NT2/D1 (cell line): ENCODE data around the gene ELF4.

Source experiments
- DNase-seq: peaks from one replicate; pipeline ENCODE4 v3.0.0-alpha.2; 2011; ENCODE audit warnings: low read depth, low spot score
- H3K27me3 ChIP-seq: 2 replicates; pipeline ENCODE4 v1.6.0; 2011; ENCODE audit warnings: mild to moderate bottlenecking; ENCODE audit not compliant: insufficient read length, insufficient read depth
- H3K36me3 ChIP-seq: 2 replicates; pipeline ENCODE4 v1.6.1; 2011; ENCODE audit warnings: mild to moderate bottlenecking, low read length, mixed read lengths; ENCODE audit not compliant: insufficient read depth, insufficient read length
- H3K4me1 ChIP-seq: 2 replicates; pipeline ENCODE4 v1.5.1; 2011; ENCODE audit not compliant: insufficient read depth, insufficient read length
- H3K4me3 ChIP-seq: 2 replicates; pipeline ENCODE4 v1.5.1; 2011; ENCODE audit warnings: low read depth; ENCODE audit not compliant: insufficient read length
- H3K9ac ChIP-seq: 2 replicates; pipeline ENCODE4 v1.6.0; 2011; ENCODE audit warnings: low read depth; ENCODE audit not compliant: insufficient read length
- H3K9me3 ChIP-seq: 2 replicates; pipeline ENCODE4 v1.5.1; 2011; ENCODE audit warnings: mild to moderate bottlenecking, low read length; ENCODE audit not compliant: insufficient read depth
- SUZ12 ChIP-seq: IDR thresholded peaks from 2 replicates; pipeline ENCODE4 v1.6.1; 2011; ENCODE audit not compliant: insufficient read length, insufficient read depth; ENCODE audit errors: extremely low read depth
- YY1 ChIP-seq: IDR thresholded peaks from 2 replicates; pipeline ENCODE4 v1.6.1; 2011; ENCODE audit not compliant: insufficient read length, insufficient read depth
- ZNF274 ChIP-seq: IDR thresholded peaks from 2 replicates; pipeline ENCODE4 v1.6.1; 2011; ENCODE audit warnings: mild to moderate bottlenecking, low read depth, low read length

The ELF4 gene

DNA sequence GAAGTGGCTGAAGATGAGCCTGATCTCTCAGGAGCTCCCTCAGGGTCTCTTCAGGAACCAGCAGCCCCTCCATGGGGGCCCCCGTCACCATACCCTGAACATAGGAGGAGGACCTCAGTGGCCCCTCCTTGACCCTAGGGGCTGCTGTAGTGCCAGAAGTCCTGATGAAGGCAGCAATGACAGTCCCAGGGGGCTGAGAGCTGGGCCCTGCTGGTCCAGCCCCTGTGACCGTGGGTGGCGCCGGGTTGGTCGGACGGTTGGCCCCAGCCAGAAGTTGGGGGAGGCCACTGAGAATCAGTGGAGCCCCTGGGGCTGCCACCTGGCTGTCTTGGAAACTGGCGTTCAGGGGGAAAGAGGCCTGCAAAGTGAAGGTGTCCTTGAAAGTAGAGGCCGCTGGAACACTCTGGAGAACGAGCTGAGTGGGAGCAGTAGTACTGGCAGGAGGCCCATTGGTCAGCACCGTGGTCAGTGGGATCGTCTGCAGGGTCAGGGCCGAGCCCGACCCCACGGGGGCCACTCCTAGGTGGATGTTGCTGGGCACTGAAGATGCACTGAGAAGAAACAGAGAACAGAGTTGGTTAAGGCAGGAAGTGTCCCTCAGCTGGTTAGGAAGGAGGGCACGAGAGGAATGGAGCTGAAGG is 43.2 kb downstream of the ELF4 start:
- no peak overlapping the region for H3K4me3 ChIP-seq
- no peaks in the 10 kb centered on the region for H3K4me1 ChIP-seq
- no peaks in the 10 kb centered on the region for H3K27me3 ChIP-seq
- no peaks in the 10 kb centered on the region for H3K9me3 ChIP-seq
- no peak overlapping the region for H3K9ac ChIP-seq
- DNase-seq: no peak
- H3K36me3 ChIP-seq: peaks cover 41% of the 10 kb centered on the region
- no peak for TF ChIP-seq YY1
- no peak for TF ChIP-seq ZNF274
- no peak for TF ChIP-seq SUZ12

DNA sequence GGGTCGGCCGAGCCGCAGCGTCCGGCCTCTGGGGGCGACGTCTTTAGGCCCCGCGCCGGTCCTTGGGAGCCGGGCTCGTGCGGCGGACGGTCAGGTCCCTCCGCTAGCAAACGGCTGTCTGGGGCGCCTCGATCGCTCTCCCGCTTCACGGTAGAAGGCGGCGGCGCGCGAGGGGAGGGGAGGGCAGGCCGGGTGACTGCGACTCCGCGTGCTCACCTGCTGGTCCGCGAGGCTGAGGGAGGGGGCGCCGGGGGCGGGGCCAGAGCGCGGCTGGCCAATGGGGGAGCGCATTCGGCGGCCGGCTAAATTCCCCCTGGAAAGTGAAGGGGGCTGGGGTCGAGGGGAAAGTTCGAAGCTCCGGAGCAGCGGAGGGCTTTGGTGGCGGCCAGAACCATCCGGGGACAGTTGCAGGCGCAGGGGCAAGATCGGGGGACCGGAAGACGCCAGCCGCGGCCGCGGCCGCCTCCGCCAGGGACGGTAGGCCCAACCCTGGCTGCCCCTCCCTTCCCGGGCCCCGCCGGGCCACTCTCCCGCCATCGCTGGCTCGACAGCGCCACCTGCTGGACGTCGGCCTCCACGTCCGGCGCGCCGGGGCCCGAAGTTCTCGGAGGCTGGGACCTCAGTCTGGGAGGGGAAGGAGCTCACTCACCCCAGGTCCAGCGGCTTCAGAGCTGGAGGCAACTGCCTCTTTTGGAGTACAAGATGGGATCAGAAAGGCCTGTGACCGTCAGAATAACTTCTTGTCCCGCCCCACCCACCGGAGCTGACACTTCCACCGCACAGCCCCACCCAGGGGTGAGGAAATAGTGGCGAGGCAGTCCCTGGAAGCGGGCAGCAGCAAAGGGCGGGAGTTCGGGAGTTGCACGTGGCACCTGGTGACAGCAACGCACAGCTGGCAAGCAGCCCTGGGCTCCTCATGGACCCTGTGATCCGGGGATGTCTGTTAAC is 49.9 kb downstream of the ELF4 start:
- DNase-seq: no peak
- H3K4me1 ChIP-seq: no peaks in the 10 kb centered on the region
- TF ChIP-seq SUZ12 (no peak), YY1 (no peak), ZNF274 (no peak)
- H3K9me3 ChIP-seq: no peaks in the 10 kb centered on the region
- no peak overlapping the region for H3K9ac ChIP-seq
- peaks cover 13% of the 10 kb centered on the region for H3K27me3 ChIP-seq
- peaks cover 5% of the 10 kb centered on the region for H3K36me3 ChIP-seq
- peak overlapping the region; percentile 21 for H3K4me3 ChIP-seq

DNA sequence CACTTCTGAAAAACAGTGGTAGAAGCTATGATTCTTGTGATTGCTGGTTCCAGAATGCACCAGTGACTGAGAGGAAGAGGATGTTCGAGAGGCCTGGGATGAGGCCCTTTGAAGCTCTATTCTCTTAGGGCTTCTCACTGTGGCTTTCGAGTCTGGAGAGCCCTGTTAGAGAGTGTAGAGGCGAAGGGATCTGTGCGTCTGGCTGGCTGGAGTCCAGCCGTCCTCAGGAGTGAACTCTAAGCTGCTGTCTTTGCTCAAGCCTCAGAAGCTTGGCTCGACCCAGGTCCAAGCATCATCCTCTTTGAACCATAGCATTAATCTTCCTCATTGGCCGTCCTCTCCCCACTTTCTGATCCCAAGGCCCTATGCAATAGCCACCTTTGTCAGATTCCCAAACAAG is 51.6 kb downstream of the ELF4 start:
- TF ChIP-seq YY1: no peak
- TF ChIP-seq ZNF274: no peak
- TF ChIP-seq SUZ12: no peak
- Histone ChIP-seq H3K27me3 (peaks cover 13% of the 10 kb centered on the region), H3K36me3 (no peaks in the 10 kb centered on the region), H3K4me1 (no peaks in the 10 kb centered on the region), H3K9ac (no peak overlapping the region), H3K9me3 (no peaks in the 10 kb centered on the region), H3K4me3 (no peak overlapping the region)
- DNase-seq: no peak

DNA sequence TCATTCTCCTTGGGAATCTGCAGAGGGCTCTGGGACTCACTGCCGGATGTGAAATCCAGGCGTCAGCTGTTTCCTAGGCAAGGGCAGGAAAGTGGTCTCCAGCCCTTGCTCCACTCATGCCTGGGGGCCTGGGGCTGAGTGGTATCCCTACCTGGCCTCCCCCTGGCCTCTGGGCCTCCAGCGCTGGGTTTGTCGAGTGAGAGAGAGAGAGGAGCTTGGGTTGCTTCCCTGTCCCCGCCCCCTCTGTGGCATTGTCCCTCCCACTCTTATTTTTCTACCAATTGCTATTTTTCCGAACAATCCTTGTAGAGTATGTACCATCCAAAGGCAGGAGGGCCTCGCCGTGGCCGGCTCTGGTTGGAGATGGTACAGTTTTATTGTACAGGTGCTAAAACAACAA is 53.1 kb downstream of the ELF4 start:
- TF ChIP-seq SUZ12 (no peak), ZNF274 (no peak), YY1 (no peak)
- Histone ChIP-seq H3K27me3 (peaks cover 13% of the 10 kb centered on the region), H3K36me3 (peaks cover 5% of the 10 kb centered on the region), H3K9me3 (no peaks in the 10 kb centered on the region), H3K9ac (no peak overlapping the region), H3K4me3 (no peak overlapping the region), H3K4me1 (no peaks in the 10 kb centered on the region)
- no peak for DNase-seq

DNA sequence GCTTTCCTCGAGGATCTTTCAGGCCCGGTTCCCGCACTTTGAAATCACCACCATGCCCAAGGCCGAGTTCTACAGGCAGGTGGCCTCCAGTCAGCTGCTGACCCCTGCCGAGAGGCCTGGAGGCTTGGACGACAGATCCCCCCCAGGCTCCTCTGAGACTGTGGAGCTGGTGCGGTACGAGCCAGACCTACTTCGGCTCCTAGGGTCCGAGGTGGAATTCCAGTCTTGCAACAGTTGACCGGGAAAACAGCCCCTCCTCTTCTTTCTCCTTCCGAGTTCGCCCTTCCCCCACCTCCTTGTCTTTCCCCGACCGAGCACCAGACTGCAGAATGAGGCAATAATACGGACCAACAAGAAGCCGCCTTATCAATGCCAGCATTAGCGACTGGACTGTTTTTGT is 54.4 kb downstream of the ELF4 start:
- H3K27me3 ChIP-seq: peaks cover 10% of the 10 kb centered on the region
- peaks cover 9% of the 10 kb centered on the region for H3K36me3 ChIP-seq
- H3K9me3 ChIP-seq: no peaks in the 10 kb centered on the region
- no peak for TF ChIP-seq SUZ12
- H3K9ac ChIP-seq: peak overlapping the region; percentile 32
- no peaks in the 10 kb centered on the region for H3K4me1 ChIP-seq
- H3K4me3 ChIP-seq: no peak overlapping the region
- DNase-seq: no peak

DNA sequence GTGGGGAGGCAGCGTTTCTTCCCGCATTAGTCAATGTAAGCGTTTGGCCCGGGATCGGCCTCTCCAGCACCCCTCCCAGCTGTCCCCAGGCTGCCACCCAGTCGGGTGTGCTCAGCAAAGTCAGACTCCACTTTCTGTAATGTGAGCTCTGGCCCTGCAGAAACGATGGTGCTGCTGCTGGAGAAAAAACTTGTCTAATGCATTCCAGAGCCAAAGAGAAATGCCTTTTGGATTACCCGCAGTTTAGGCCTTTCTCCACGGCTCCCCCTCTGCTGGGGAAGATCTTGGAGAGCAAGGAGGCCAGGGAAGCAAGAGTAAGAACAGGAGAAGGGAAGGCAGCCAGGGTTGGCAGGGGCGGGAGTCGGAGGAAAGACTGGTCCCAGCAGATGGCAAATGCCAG is 55.2 kb downstream of the ELF4 start:
- no peak for DNase-seq
- no peak overlapping the region for H3K4me3 ChIP-seq
- no peaks in the 10 kb centered on the region for H3K4me1 ChIP-seq
- TF ChIP-seq ZNF274 (no peak), YY1 (no peak), SUZ12 (no peak)
- H3K36me3 ChIP-seq: peaks cover 9% of the 10 kb centered on the region
- H3K9me3 ChIP-seq: no peaks in the 10 kb centered on the region
- peak overlapping the region; percentile 32 for H3K9ac ChIP-seq
- peaks cover 7% of the 10 kb centered on the region for H3K27me3 ChIP-seq

DNA sequence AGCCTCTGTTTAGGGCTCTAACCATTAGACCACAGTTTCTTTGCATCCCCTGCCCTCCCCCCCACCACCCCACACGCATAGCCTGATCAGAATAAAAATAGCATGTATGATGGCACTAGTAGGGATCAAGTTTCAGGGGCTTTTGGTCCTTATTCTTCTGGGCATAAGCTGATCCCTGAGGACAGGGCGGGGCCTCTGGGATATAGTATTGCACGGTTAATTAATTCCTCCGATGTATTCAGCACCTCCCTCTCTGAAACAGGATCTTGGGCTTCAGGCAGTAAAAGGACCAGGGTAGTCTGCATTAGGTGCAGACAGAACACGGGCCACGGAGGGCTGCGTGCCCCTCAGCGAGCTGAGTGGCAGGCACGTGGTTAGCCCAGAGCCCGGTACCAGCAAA is 57.1 kb downstream of the ELF4 start:
- Histone ChIP-seq H3K4me3 (no peak overlapping the region), H3K27me3 (no peaks in the 10 kb centered on the region), H3K9me3 (no peaks in the 10 kb centered on the region; the same call in 1 of the 2 replicates), H3K4me1 (no peaks in the 10 kb centered on the region), H3K9ac (no peak overlapping the region), H3K36me3 (peaks cover 15% of the 10 kb centered on the region)
- no peak for DNase-seq
- TF ChIP-seq ZNF274 (no peak), SUZ12 (no peak), YY1 (no peak)
